Lower leg skin (tissue), 3 donors: Measurements from ENCODE around the gene SEMA3D.

Source experiments
- CTCF ChIP-seq, 3 donors: fragments of 450-650 bp; IDR thresholded peaks; one replicate each; pipeline ENCODE4 v1.5.1; 2016; ENCODE audit warnings: antibody characterized with exemption in 3 of 3, mild to moderate bottlenecking in 3 of 3, moderate library complexity in 2 of 3
- POLR2A ChIP-seq, 2 donors: fragments of 450-650 bp; IDR thresholded peaks; one replicate each; pipeline ENCODE4 v1.6.1; 2016 to 2017; ENCODE audit warnings: antibody characterized with exemption in 2 of 2, mild to moderate bottlenecking in 1 of 2, moderate library complexity in 1 of 2

- TF ChIP-seq CTCF (IDR thresholded peaks at IDR 0.05) = no peak
- no peak for TF ChIP-seq POLR2A (IDR thresholded peaks at IDR 0.05)
Measured at GRCh38 chr7:85068799-85069198, 118.1 kb downstream of the SEMA3D start.
